Osteocyte (in vitro differentiated cells): ENCODE measurements around the gene VWA1. TPM values are rescaled to one million over a fixed set of nuclear protein-coding genes. Genes with fewer than 3 reads are reported as not detected.
"Not testable (repeated sequence)": the region's sequence is repeated elsewhere in the genome, so short reads cannot be mapped to it uniquely, and the experiment has no call there.

Experiments used
- DNase-seq: peaks from one replicate; pipeline ENCODE4 v3.0.0; 2021; ENCODE audit warnings: mixed read lengths; ENCODE audit not compliant: unreplicated experiment; ENCODE audit errors: extremely low spot score
- H3K27ac Mint-ChIP-seq: one replicate; pipeline ENCODE4 v1.8.0; 2021; ENCODE audit warnings: mild to moderate bottlenecking, mixed read lengths; ENCODE audit not compliant: unreplicated experiment
- H3K27me3 Mint-ChIP-seq: one replicate; pipeline ENCODE4 v1.8.0; 2021; ENCODE audit warnings: mixed read lengths; ENCODE audit not compliant: unreplicated experiment
- H3K36me3 Mint-ChIP-seq: one replicate; pipeline ENCODE4 v1.8.0; 2021; ENCODE audit warnings: mixed read lengths; ENCODE audit not compliant: unreplicated experiment
- H3K4me1 Mint-ChIP-seq: one replicate; pipeline ENCODE4 v1.8.0; 2021; ENCODE audit warnings: mixed read lengths; ENCODE audit not compliant: unreplicated experiment
- H3K4me3 Mint-ChIP-seq: one replicate; pipeline ENCODE4 v1.8.0; 2021; ENCODE audit warnings: mild to moderate bottlenecking, moderate library complexity, mixed read lengths; ENCODE audit not compliant: unreplicated experiment
- H3K9me3 Mint-ChIP-seq: one replicate; pipeline ENCODE4 v1.8.0; 2021; ENCODE audit warnings: mixed read lengths; ENCODE audit not compliant: unreplicated experiment
- CTCF ChIP-seq: fragments of 200-600 bp; sonication (generic); IDR thresholded peaks from 2 replicates; pipeline ENCODE4 v1.5.0; 2021; ENCODE audit warnings: antibody characterized with exemption, mild to moderate bottlenecking, moderate library complexity
- total RNA-seq: library from RNA; stranded (reverse); gene quantifications from 2 replicates; pipeline ENCODE4 v1.2.1, GENCODE V29; 2021

The VWA1 gene
- total RNA-seq, 1 donor from 2014 or later: 17.5 TPM

GRCh38 chr1:1470626-1471388 lies 35.3 kb downstream of the VWA1 start:
- peak overlapping the region; percentile 85 for H3K4me3 Mint-ChIP-seq
- TF ChIP-seq CTCF: no peak
- H3K9me3 Mint-ChIP-seq: no peaks in the 10 kb centered on the region
- H3K4me1 Mint-ChIP-seq: peaks cover 25% of the 10 kb centered on the region
- H3K27me3 Mint-ChIP-seq: no peaks in the 10 kb centered on the region
- peak overlapping the region; percentile 80 for H3K27ac Mint-ChIP-seq
- no peak for DNase-seq
- H3K36me3 Mint-ChIP-seq: no peaks in the 10 kb centered on the region

GRCh38 chr1:1471389-1472052 lies 36.0 kb downstream of the VWA1 start, which contains the start of gene ATAD3B:
Gene ATAD3B, plus strand, starts transcription at chr1:1471765. Its CDS starts 120 bp downstream, at chr1:1471885.
- peak; percentile 94 for DNase-seq
- Mint-ChIP-seq H3K27me3 (no peaks in the 10 kb centered on the region), H3K9me3 (no peaks in the 10 kb centered on the region), H3K27ac (peak within 1 kb of the TSS; percentile 80), H3K4me1 (peaks cover 25% of the 10 kb centered on the region), H3K36me3 (no peaks in the 10 kb centered on the region), H3K4me3 (peak within 1 kb of the TSS; percentile 85)
- TF ChIP-seq CTCF: no peak

- not testable (repeated sequence) for H3K27me3 Mint-ChIP-seq, H3K36me3 Mint-ChIP-seq, H3K9me3 Mint-ChIP-seq, DNase-seq
- H3K4me3 Mint-ChIP-seq: peak overlapping the region; percentile 75
- H3K27ac Mint-ChIP-seq: peak overlapping the region; percentile 73
- H3K4me1 Mint-ChIP-seq: peaks cover 25% of the 10 kb centered on the region
These were observed 36.8 kb downstream of the VWA1 start for GRCh38 chr1:1472053-1472876.

- not testable (repeated sequence) for H3K9me3 Mint-ChIP-seq, H3K36me3 Mint-ChIP-seq, H3K27me3 Mint-ChIP-seq, H3K27ac Mint-ChIP-seq, H3K4me3 Mint-ChIP-seq, DNase-seq
- peaks cover 13% of the 10 kb centered on the region for H3K4me1 Mint-ChIP-seq
These were observed 40.5 kb downstream of the VWA1 start for GRCh38 chr1:1476011-1476410.

GRCh38 chr1:1477206-1477605 lies 41.7 kb downstream of the VWA1 start:
- Mint-ChIP-seq H3K4me3 (no peak overlapping the region), H3K27ac (no peak overlapping the region), H3K9me3 (no peaks in the 10 kb centered on the region), H3K4me1 (peaks cover 12% of the 10 kb centered on the region), H3K36me3 (peaks cover 8% of the 10 kb centered on the region), H3K27me3 (no peaks in the 10 kb centered on the region)
- no peak for TF ChIP-seq CTCF
- DNase-seq: no peak
